IMR-90 (cell line): ENCODE data around the gene RHOXF1. TPM values are rescaled to one million over a fixed set of nuclear protein-coding genes. Genes with fewer than 3 reads are reported as not detected.

Experiments
- ATAC-seq: fragments of 200-7000 bp; cut with Tn5 transposase; 2 replicates; pipeline ENCODE4 v1.9.1; 2020; ENCODE audit warnings: low read depth, mild to moderate bottlenecking, moderate library complexity
- BruUV-seq: library from RNA; stranded (reverse); fragments of 400-500 nt; replicated peaks from 2 replicates; lab custom pipeline; 2021; lab: Mats Ljungman, UMichigan
- CTCF ChIA-PET: fragments of 300-600 bp; formaldehyde crosslinking; extraction: SDS; loops from one replicate; lab custom pipeline; 2021; ENCODE audit warnings: antibody characterized with exemption; lab: Yijun Ruan, JAX
- POLR2A ChIA-PET: fragments of 300-600 bp; sonication (Branson Sonifier 250); formaldehyde crosslinking; loops from one replicate; lab custom pipeline; 2022; ENCODE audit warnings: antibody characterized with exemption; ENCODE audit not compliant: unreplicated experiment; lab: Charles Lee
- DNase-seq: peaks from one replicate; pipeline ENCODE4 v3.0.0; 2013
- H2AFZ ChIP-seq: replicated peaks from 2 replicates; pipeline ENCODE3; 2013; ENCODE audit warnings: low read length, mild to moderate bottlenecking; ENCODE audit not compliant: poor library complexity
- H2AK5ac ChIP-seq: 2 replicates; pipeline ENCODE4 v1.6.1; 2013; ENCODE audit warnings: low read depth, low read length, inconsistent platforms
- H2AK9ac ChIP-seq: replicated peaks from 2 replicates; pipeline ENCODE3; 2013; ENCODE audit warnings: mild to moderate bottlenecking, low read depth, low read length, moderate library complexity; ENCODE audit not compliant: poor library complexity
- H2BK120ac ChIP-seq: 2 replicates; pipeline ENCODE4 v1.6.1; 2013; ENCODE audit warnings: low read depth, low read length, inconsistent platforms
- H2BK15ac ChIP-seq: 3 replicates; pipeline ENCODE4 v1.6.1; 2013; ENCODE audit warnings: low read depth, low read length, inconsistent platforms
- H2BK20ac ChIP-seq: 2 replicates; pipeline ENCODE4 v1.6.1; 2013; ENCODE audit warnings: low read depth, mild to moderate bottlenecking, inconsistent platforms, low read length, moderate library complexity
- H2BK5ac ChIP-seq: 2 replicates; pipeline ENCODE4 v1.6.1; 2013; ENCODE audit warnings: mild to moderate bottlenecking, low read depth, low read length, inconsistent platforms; ENCODE audit not compliant: poor library complexity, severe bottlenecking
- H3K14ac ChIP-seq: replicated peaks from 2 replicates; pipeline ENCODE4 v1.6.1; 2013; ENCODE audit warnings: low read depth, low read length, inconsistent platforms
- H3K18ac ChIP-seq: 2 replicates; pipeline ENCODE4 v1.6.1; 2013; ENCODE audit warnings: low read depth, low read length, control low read depth
- H3K23ac ChIP-seq: 2 replicates; pipeline ENCODE4 v1.6.1; 2013; ENCODE audit warnings: low read depth, low read length, inconsistent platforms
- H3K27ac ChIP-seq: 2 replicates; pipeline ENCODE4 v1.5.1; 2013; ENCODE audit warnings: mild to moderate bottlenecking, control low read depth, low read length; ENCODE audit not compliant: insufficient read depth
- H3K27me3 ChIP-seq: 2 replicates; pipeline ENCODE4 v1.6.1; 2013; ENCODE audit warnings: low read length; ENCODE audit not compliant: control insufficient read depth, insufficient read depth
- H3K36me3 ChIP-seq: 2 replicates; pipeline ENCODE4 v1.6.1; 2013; ENCODE audit warnings: low read length, mixed read lengths; ENCODE audit not compliant: control insufficient read depth, insufficient read depth
- H3K4ac ChIP-seq: 2 replicates; pipeline ENCODE4 v1.6.1; 2013; ENCODE audit warnings: low read depth, low read length, inconsistent platforms
- H3K4me1 ChIP-seq: 2 replicates; pipeline ENCODE4 v1.6.1; 2013; ENCODE audit warnings: low read length, mixed read lengths; ENCODE audit not compliant: control insufficient read depth, insufficient read depth
- H3K4me2 ChIP-seq: 2 replicates; pipeline ENCODE4 v1.6.1; 2013; ENCODE audit warnings: low read depth, mild to moderate bottlenecking, control low read depth, low read length, moderate library complexity
- H3K4me3 ChIP-seq: 2 replicates; pipeline ENCODE4 v1.5.1; 2013; ENCODE audit warnings: low read depth, mild to moderate bottlenecking, control low read depth, low read length, moderate library complexity; ENCODE audit not compliant: insufficient read depth
- H3K56ac ChIP-seq: 2 replicates; pipeline ENCODE4 v1.6.1; 2013; ENCODE audit warnings: low read length, inconsistent platforms; ENCODE audit not compliant: insufficient read depth; ENCODE audit errors: extremely low read depth
- H3K79me1 ChIP-seq, 2 experiments: 2 replicates each; pipeline ENCODE4 v1.6.1; 2013; ENCODE audit warnings: low read length in 2 of 2, inconsistent platforms in 1 of 2, low read depth in 1 of 2
- H3K9ac ChIP-seq: 2 replicates; pipeline ENCODE4 v1.6.1; 2013; ENCODE audit warnings: low read depth, low read length, control low read depth
- H3K9me1 ChIP-seq: 2 replicates; pipeline ENCODE4 v1.6.1; 2013; ENCODE audit warnings: low read length, inconsistent platforms; ENCODE audit not compliant: insufficient read depth
- H3K9me3 ChIP-seq: 2 replicates; pipeline ENCODE4 v1.6.1; 2013; ENCODE audit warnings: low read length; ENCODE audit not compliant: control insufficient read depth, insufficient read depth
- H4K20me1 ChIP-seq: 2 replicates; pipeline ENCODE4 v1.6.1; 2013; ENCODE audit warnings: low read length, inconsistent platforms; ENCODE audit not compliant: insufficient read depth
- H4K5ac ChIP-seq: 2 replicates; pipeline ENCODE4 v1.6.1; 2013; ENCODE audit warnings: mild to moderate bottlenecking, low read depth, low read length, control low read depth
- H4K8ac ChIP-seq, 2 experiments: 2 replicates each; pipeline ENCODE4 v1.6.1; 2013; ENCODE audit warnings: low read depth in 2 of 2, low read length in 2 of 2, control low read depth in 1 of 2, inconsistent platforms in 1 of 2
- H4K91ac ChIP-seq: 2 replicates; pipeline ENCODE4 v1.6.1; 2013; ENCODE audit warnings: low read depth, low read length, inconsistent platforms; ENCODE audit not compliant: insufficient read depth
- BHLHE40 ChIP-seq: fragments of 150-350 bp; IDR thresholded peaks from 2 replicates; pipeline ENCODE4 v1.6.1; 2016; ENCODE audit warnings: mild to moderate bottlenecking, low read depth, low read length
- CEBPB ChIP-seq: IDR thresholded peaks from 2 replicates; pipeline ENCODE4 v1.6.1; 2012; ENCODE audit warnings: low read depth, low read length, improper control_type of control experiment
- CHD1 ChIP-seq: IDR thresholded peaks from 2 replicates; pipeline ENCODE4 v1.6.1; 2012; ENCODE audit warnings: low read depth, low read length, improper control_type of control experiment
- CTCF ChIP-seq: conservative IDR thresholded peaks from 2 replicates; pipeline ENCODE4 v1.5.1; 2012; ENCODE audit warnings: mild to moderate bottlenecking, low read depth, low read length, improper control_type of control experiment
- ELK1 ChIP-seq: fragments of 150-350 bp; IDR thresholded peaks from 2 replicates; pipeline ENCODE4 v1.6.1; 2016; ENCODE audit warnings: low read depth, mild to moderate bottlenecking, low read length, moderate library complexity, borderline replicate concordance
- FOS ChIP-seq: fragments of 150-350 bp; IDR thresholded peaks from 2 replicates; pipeline ENCODE4 v1.6.1; 2016; ENCODE audit warnings: low read depth, low read length
- MAFK ChIP-seq: IDR thresholded peaks from 2 replicates; pipeline ENCODE4 v1.6.1; 2012; ENCODE audit warnings: low read depth, low read length, improper control_type of control experiment
- MAZ ChIP-seq: IDR thresholded peaks from 2 replicates; pipeline ENCODE4 v1.6.1; 2012; ENCODE audit warnings: low read depth, mild to moderate bottlenecking, low read length, improper control_type of control experiment, moderate library complexity, borderline replicate concordance
- MXI1 ChIP-seq: IDR thresholded peaks from 2 replicates; pipeline ENCODE4 v1.6.1; 2012; ENCODE audit warnings: low read depth, mild to moderate bottlenecking, low read length, moderate library complexity, borderline replicate concordance
- NFE2L2 ChIP-seq: fragments of 150-350 bp; IDR thresholded peaks from 2 replicates; pipeline ENCODE4 v1.6.1; 2016; ENCODE audit warnings: low read depth, mild to moderate bottlenecking, low read length
- POLR2A ChIP-seq: IDR thresholded peaks from 2 replicates; pipeline ENCODE4 v1.6.1; 2012; ENCODE audit warnings: mild to moderate bottlenecking, low read depth, low read length
- RAD21 ChIP-seq: IDR thresholded peaks from 2 replicates; pipeline ENCODE4 v1.6.1; 2012; ENCODE audit warnings: low read length, improper control_type of control experiment
- RCOR1 ChIP-seq: IDR thresholded peaks from 2 replicates; pipeline ENCODE4 v1.6.1; 2012; ENCODE audit warnings: mild to moderate bottlenecking, low read length, improper control_type of control experiment; ENCODE audit not compliant: insufficient replicate concordance
- RFX5 ChIP-seq: IDR thresholded peaks from 2 replicates; pipeline ENCODE4 v1.8.0; 2012; ENCODE audit warnings: low read depth, mild to moderate bottlenecking, low read length, moderate library complexity
- SMC3 ChIP-seq: fragments of 150-350 bp; IDR thresholded peaks from 2 replicates; pipeline ENCODE4 v1.6.1; 2016; ENCODE audit warnings: low read depth, mild to moderate bottlenecking, antibody characterized with exemption, low read length, moderate library complexity
- USF2 ChIP-seq: fragments of 150-350 bp; IDR thresholded peaks from 2 replicates; pipeline ENCODE4 v1.6.1; 2017; ENCODE audit warnings: mild to moderate bottlenecking, antibody characterized with exemption, low read length, low read depth
- WGBS, 2 experiments: methylation state at CpG; one replicate each; pipeline versions ENCODE4 v1.1.5 to v1.1.7; 2013; ENCODE audit warnings: missing lambda C conversion rate in 2 of 2; ENCODE audit not compliant: insufficient read length in 1 of 2; ENCODE audit errors: extremely low coverage in 2 of 2; 5-methylcytosine and 5-hydroxymethylcytosine counted together
- dilution Hi-C: fragments of 300-500 bp; cut with HindIII; formaldehyde crosslinking; loops from one replicate; pipeline ENCODE4 v1.14.3; 2018; ENCODE audit warnings: low sequenced_read_pairs; ENCODE audit not compliant: unreplicated experiment
- in situ Hi-C: fragments of 300-500 bp; cut with MboI; formaldehyde crosslinking; loops from 3 replicates; pipeline ENCODE4 v1.14.3; 2019; ENCODE audit warnings: low sequenced_read_pairs, inconsistent platforms, mixed read lengths
- intact Hi-C: fragments of 100-400 bp; cut with micrococcal nuclease; formaldehyde crosslinking; loops from 2 replicates; pipeline ENCODE4 v1.10.0; 2022
- polyA plus RNA-seq, 3 experiments: library from polyadenylated mRNA; depleted of rRNA; stranded (reverse); fragments of >200 nt; gene quantifications; 2 replicates each; pipeline ENCODE4 v1.2.3, GENCODE V29; 2012; ENCODE audit warnings: low replicate concordance in 1 of 3
- total RNA-seq: library from RNA; depleted of rRNA; stranded (reverse); fragments of >200 nt; gene quantifications from 2 replicates; pipeline ENCODE4 v1.2.3, GENCODE V29; 2012

The RHOXF1 gene
- total and polyA plus RNA-seq, 2 of the 4 experiments (the other 2 are of a cell fraction), result not detected

- Histone ChIP-seq H4K5ac (no peak overlapping the region), H2BK20ac (no peak overlapping the region), H4K8ac (no peak overlapping the region), H3K56ac (no peak overlapping the region), H2AK5ac (no peak overlapping the region), H3K9ac (no peak overlapping the region), H2BK15ac (no peak overlapping the region), H3K4me2 (no peak overlapping the region), H2AFZ (no peak overlapping the region), H4K91ac (no peak overlapping the region), H2BK5ac (no peak overlapping the region), H2BK120ac (no peak overlapping the region), H3K4ac (no peak overlapping the region), H4K20me1 (no peaks in the 10 kb centered on the region), H3K23ac (no peak overlapping the region), H3K9me1 (no peaks in the 10 kb centered on the region), H3K27me3 (no peaks in the 10 kb centered on the region), H3K4me1 (no peaks in the 10 kb centered on the region), H3K27ac (no peak overlapping the region), H3K14ac (no peak overlapping the region), H3K9me3 (no peaks in the 10 kb centered on the region), H3K18ac (no peak overlapping the region), H3K4me3 (no peak overlapping the region), H3K36me3 (no peaks in the 10 kb centered on the region), H3K79me1 (no peaks in the 10 kb centered on the region), H2AK9ac (no peak overlapping the region)
- no peak for DNase-seq
- CTCF ChIA-PET, result no interaction called here
- ATAC-seq, result no peak
- in situ Hi-C loops (loop anchor here (25.0 kb wide), 1 partner anchor 175 kb away; no protein-coding TSS in a partner anchor), intact Hi-C loops (no loop called here), dilution Hi-C loops (no loop called here)
- no TSS peak for BruUV-seq
- no CpG with 5 or more reads among the region's 3 CpGs for WGBS, 2 experiments
- TF ChIP-seq MAFK (no peak), USF2 (no peak), CHD1 (no peak), NFE2L2 (no peak), SMC3 (no peak), RCOR1 (no peak), FOS (no peak), RAD21 (no peak), RFX5 (no peak), CEBPB (no peak), POLR2A (no peak), MAZ (no peak), CTCF (no peak), ELK1 (no peak), BHLHE40 (no peak), MXI1 (no peak)
- POLR2A ChIA-PET, result no interaction called here
These were observed 21.1 kb upstream of the RHOXF1 start for GRCh38 chrX:120136840-120137239.
